Dendritic cell treated with granulocyte-macrophage colony-stimulating factor and Interleukin-4, amounts not matched to agents 40 ng/mL and 50 ng/mL, for 4 days (primary cell): ENCODE measurements around the gene NFU1.

Experiments
- H3K27ac Mint-ChIP-seq: one replicate; pipeline ENCODE4 v1.8.0; 2022; ENCODE audit warnings: mild to moderate bottlenecking, mixed read lengths
- H3K27me3 Mint-ChIP-seq: one replicate; pipeline ENCODE4 v1.8.0; 2022; ENCODE audit warnings: mild to moderate bottlenecking, mixed read lengths
- H3K36me3 Mint-ChIP-seq: one replicate; pipeline ENCODE4 v1.8.0; 2022; ENCODE audit warnings: low read depth, mixed read lengths
- H3K4me1 Mint-ChIP-seq: one replicate; pipeline ENCODE4 v1.8.0; 2022; ENCODE audit warnings: low read depth, mixed read lengths
- H3K4me3 Mint-ChIP-seq: one replicate; pipeline ENCODE4 v1.8.0; 2022; ENCODE audit warnings: mild to moderate bottlenecking, moderate library complexity, mixed read lengths
- H3K9me3 Mint-ChIP-seq: one replicate; pipeline ENCODE4 v1.8.0; 2022; ENCODE audit warnings: mixed read lengths
- intact Hi-C: fragments of 100-400 bp; cut with micrococcal nuclease; formaldehyde crosslinking; loops from one replicate; pipeline ENCODE4 v1.15.0; 2022

NFU1 gene

DNA sequence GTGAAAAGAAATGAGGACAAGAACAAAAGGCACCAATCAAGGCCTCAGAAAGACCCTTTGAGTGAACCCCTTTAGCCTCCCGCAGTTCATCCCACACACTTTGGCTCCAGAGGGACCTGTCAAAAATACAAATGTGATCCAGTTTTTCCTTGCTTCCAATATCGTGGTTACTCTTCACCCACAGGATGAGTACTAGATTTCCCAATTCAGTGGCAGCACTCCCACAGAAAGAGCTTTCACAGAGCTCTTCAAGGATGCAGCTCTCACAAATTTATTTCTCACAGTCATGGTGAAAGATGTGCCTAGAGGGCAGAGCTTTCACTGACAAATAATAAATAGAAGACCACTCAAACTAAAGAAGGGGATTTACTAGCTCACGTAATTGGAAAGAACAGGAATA, 47.2 kb downstream of the NFU1 start:
- intact Hi-C loops = loop anchor here (5.0 kb wide), 1 partner anchor 47 kb away; the partner anchor contains the start of gene NFU1
- no peak overlapping the region for H3K4me3 Mint-ChIP-seq
- no peaks in the 10 kb centered on the region for H3K9me3 Mint-ChIP-seq
- peaks cover 27% of the 10 kb centered on the region for H3K36me3 Mint-ChIP-seq
- H3K27ac Mint-ChIP-seq = peak overlapping the region; percentile 84
- H3K4me1 Mint-ChIP-seq = peaks cover 34% of the 10 kb centered on the region
- H3K27me3 Mint-ChIP-seq = no peaks in the 10 kb centered on the region

DNA sequence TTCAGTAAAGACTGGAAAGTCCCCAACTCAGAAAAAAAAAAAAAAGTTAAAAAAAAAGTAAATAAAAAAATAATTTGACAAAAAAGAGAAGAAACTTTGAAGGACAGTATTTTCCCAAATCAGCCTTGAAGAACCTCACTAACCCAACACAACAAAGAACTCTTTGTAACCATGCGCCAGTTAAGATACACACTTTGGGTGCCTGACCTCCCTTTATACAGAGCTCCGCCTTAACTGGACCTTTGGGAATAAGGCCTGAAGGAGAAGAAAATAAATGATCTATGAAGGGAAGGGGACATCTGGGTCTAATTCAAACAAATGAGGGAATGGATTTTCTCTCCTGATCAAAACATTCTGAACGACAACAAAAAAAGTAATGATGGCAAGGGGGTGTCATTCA, 48.0 kb downstream of the NFU1 start:
- H3K27me3 Mint-ChIP-seq = no peaks in the 10 kb centered on the region
- intact Hi-C loops = no loop called here
- H3K4me1 Mint-ChIP-seq = peaks cover 39% of the 10 kb centered on the region
- no peaks in the 10 kb centered on the region for H3K9me3 Mint-ChIP-seq
- H3K4me3 Mint-ChIP-seq = no peak overlapping the region
- H3K27ac Mint-ChIP-seq = no peak overlapping the region
- peaks cover 20% of the 10 kb centered on the region for H3K36me3 Mint-ChIP-seq

DNA sequence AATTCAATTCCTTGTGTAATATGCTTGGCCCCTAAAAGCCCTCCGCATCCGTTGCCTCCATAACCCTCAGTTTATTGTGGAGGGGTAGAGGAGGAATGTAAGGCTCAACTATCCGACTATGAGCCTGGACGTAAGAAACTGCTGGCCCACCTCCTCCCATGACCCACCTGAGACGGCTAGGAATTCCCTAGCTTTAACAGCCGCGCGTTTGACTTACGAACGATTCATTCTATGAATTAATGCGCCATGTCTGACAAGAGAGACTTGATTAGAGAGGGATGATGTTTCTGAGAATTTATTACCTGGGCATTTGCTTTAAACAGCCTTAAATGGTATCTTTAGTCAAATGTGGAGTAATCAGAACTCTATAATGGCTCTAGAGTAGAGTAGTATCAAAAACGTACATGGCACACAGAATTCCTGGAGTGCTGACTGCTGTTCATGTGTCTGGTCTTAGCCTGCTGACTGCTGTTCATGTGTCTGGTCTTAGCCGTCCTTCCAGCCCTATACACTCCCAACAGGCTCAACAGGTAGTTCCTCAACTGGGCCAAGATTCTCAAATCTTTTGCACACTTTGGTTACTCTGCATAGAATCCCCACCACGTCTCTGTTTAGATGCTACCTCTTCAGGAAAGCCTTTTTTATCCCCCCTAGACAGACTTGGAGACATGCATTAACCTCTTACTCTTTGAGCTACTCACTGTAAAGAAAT, 49.3 kb downstream of the NFU1 start:
- Mint-ChIP-seq H3K27ac (peak overlapping the region; percentile 89), H3K36me3 (peaks cover 13% of the 10 kb centered on the region), H3K4me1 (peaks cover 47% of the 10 kb centered on the region), H3K9me3 (no peaks in the 10 kb centered on the region), H3K27me3 (no peaks in the 10 kb centered on the region), H3K4me3 (peak overlapping the region; percentile 91)
- intact Hi-C loops = no loop called here

DNA sequence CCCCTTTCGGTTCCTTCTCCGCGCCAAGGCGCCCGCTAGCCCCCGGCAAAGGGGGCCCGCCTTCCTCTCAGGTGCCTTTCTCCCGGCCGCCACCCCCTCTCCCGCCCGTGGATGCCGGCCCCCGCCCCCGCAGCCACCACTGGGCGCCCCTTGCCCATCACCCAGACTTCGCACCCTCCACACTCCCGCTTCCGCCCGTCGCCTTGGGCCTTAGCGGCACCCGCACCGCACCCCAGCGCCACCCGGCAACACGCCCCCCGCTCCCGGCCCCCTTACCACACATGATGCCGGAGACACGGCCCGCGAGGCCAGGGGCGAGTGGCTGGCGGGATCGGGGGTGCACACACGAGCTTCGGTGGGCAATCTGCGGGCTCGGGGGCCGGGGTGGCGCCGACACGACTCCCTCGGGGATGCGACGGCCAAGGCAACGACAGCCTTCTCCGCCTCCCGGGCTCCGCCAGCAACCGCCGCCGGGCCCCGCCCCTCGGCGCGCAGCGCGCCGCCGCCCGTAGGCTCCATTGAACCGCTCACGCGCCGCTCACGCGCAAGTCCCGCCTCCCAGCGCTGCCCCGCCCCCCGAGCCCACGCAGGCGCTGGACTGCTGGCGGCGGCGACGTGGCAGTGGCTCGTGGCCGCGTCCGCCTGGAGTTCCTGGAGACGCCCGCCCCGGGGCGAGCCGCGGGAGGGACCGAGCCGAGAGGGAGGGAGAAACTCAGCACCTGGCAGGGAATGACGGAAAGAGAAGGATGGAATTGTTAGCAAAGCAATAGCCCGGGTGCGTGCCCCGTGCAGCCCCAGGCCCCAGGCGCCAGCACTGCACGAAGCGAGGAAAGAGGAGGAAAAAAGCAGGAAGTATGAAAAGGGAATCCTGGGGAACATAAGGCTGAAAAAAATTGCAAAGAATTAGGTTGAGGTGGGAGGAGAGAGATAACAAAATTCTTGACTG, 50.2 kb downstream of the NFU1 start, which contains the start of gene GFPT1:
Gene GFPT1 (minus strand): TSS at position 439 of the 946 bp plus-strand sequence. CDS start 156 bp downstream, at position 283.
- Mint-ChIP-seq H3K27me3 (no peaks in the 10 kb centered on the region), H3K4me3 (peak within 1 kb of the TSS; percentile 91), H3K27ac (peak within 1 kb of the TSS; percentile 89), H3K4me1 (peaks cover 56% of the 10 kb centered on the region), H3K9me3 (no peaks in the 10 kb centered on the region), H3K36me3 (peaks cover 22% of the 10 kb centered on the region)
- intact Hi-C loops = no loop called here

DNA sequence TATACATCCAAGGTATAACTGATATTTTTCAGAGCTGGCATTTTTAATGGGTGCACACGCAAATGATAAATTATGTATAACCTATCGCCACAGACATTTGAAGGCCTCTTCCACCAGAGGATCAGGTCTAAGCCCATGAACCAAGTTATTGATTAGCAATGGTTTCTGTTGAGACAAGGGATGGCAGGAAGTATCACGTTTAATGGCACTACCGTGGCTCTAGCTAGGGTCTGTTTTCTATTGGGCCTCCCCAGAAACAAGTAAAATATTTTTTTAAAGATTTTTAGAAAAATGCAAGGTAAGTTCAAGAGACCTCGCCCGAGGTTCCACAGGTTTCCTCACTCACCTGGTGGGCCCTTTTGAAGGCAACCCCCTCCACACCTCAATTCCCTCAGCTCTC, 50.9 kb downstream of the NFU1 start:
- H3K9me3 Mint-ChIP-seq = no peaks in the 10 kb centered on the region
- peak overlapping the region; percentile 89 for H3K27ac Mint-ChIP-seq

DNA sequence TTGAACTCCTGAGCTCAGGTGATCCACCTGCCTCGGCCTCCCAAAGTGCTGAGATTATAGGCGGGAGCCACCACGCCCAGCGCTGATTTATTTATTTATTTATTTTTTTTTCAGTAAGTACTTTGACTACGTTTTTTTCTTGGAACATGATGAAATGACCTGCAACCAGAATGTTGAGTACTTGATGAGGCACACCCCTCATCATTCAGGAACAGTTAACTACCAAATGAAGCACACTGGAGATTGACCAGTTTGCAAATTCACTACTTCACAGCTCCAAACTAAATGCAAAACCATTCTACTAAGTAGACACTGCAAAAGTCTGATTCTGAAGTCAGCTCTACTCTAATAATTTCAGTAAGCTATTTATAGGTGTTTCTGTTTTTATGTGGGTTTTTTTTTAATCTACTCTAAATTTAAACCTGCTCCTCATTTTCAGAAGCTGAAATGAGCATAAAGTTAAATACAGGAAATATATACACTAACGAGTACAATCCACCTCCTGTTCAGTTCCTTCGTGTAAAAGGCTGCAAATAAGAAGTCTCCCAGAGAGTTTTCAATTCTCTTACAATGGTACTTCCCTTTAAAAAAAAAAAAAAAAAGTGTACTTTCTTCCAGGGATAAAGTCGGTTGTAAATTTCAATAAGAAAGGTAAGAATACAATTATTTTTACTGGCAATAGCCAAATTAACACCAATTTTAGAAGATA, 51.6 kb downstream of the NFU1 start:
- H3K36me3 Mint-ChIP-seq = peaks cover 22% of the 10 kb centered on the region
- no peaks in the 10 kb centered on the region for H3K9me3 Mint-ChIP-seq

More for the DNA sequence above, 50.9 kb downstream of the NFU1 start:
- intact Hi-C loops = no loop called here
- H3K4me1 Mint-ChIP-seq = peaks cover 60% of the 10 kb centered on the region
- peaks cover 22% of the 10 kb centered on the region for H3K36me3 Mint-ChIP-seq
- H3K27me3 Mint-ChIP-seq = no peaks in the 10 kb centered on the region
- peak overlapping the region; percentile 91 for H3K4me3 Mint-ChIP-seq

DNA sequence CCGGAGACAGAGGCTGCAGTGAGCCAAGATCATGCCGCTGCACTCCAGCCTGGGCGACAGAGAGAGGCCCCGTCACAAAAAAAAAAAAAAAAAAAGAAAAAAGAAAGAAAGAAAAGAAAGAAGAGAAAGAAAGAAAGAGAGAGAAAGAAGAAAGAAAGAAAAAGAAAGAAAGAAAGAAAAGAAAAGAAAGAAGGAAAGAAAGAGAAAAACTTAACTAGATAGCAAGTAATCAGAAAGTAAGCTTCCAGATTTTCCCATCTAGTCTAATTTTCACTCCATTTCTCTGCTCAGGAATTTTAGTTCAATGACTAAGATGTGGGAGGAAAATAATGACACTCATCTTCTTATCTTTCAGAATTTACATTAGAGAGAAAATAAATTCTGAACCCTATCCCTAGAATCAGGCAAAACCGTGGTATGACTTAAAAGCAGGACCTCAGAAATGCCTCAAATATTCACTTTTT, 52.6 kb downstream of the NFU1 start:
- Mint-ChIP-seq H3K9me3 (no peaks in the 10 kb centered on the region), H3K4me1 (peaks cover 59% of the 10 kb centered on the region), H3K27me3 (no peaks in the 10 kb centered on the region), H3K36me3 (peaks cover 22% of the 10 kb centered on the region), H3K27ac (no peak overlapping the region), H3K4me3 (no peak overlapping the region)
- intact Hi-C loops = no loop called here

More for the DNA sequence above, 51.6 kb downstream of the NFU1 start:
- intact Hi-C loops = no loop called here
- peak overlapping the region; percentile 89 for H3K27ac Mint-ChIP-seq
- H3K4me3 Mint-ChIP-seq = peak overlapping the region; percentile 91
- no peaks in the 10 kb centered on the region for H3K27me3 Mint-ChIP-seq
- H3K4me1 Mint-ChIP-seq = peaks cover 63% of the 10 kb centered on the region

DNA sequence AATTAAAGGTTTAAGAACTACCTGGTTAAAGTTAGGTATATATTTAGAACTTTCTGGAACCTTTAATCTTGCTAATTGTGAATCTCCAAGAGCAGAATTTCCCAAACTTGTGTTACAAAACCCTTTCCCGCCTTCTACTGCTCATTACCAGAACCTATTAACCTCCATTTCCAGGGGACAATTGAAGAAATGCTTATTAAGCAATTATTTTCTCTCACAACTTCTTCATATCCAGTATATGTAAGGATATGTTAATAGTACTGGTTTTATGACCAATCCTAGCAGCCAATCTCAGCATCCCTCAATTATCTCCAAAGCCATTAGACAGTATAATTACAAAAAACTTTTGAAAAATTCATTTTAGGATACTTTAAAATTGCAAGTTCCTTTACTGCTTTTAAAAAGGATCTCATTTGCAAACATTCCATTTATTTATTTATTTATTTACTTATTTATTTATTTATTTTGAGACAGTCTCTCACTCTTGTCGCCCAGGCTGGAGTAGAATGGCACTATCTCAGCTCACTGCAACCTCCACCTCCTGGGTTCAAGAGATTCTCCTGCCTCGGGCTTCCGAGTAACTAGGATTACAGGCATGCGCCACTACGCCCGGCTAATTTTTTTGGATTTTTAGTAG, 53.9 kb downstream of the NFU1 start:
- Mint-ChIP-seq H3K36me3 (peaks cover 22% of the 10 kb centered on the region), H3K27me3 (no peaks in the 10 kb centered on the region), H3K27ac (no peak overlapping the region), H3K4me1 (peaks cover 58% of the 10 kb centered on the region), H3K9me3 (no peaks in the 10 kb centered on the region), H3K4me3 (no peak overlapping the region)
- intact Hi-C loops = no loop called here

DNA sequence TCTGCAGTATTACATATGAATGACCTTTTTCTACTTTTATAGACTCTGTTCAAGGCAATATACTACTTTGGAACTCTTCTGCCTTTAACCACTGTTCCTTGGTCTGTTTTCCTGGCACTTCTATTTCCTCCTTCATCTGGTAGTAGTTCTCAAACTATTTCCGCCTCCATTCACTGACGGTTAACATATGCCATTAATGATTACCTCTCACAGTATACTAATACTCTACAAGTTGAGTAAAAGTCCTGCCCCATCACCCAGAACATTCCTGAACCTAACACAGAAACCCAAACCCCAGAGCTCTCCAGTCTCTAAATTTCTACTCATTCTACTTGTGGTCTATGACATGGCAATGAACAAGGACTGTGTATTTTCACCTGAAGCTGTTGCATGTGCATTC, 54.7 kb downstream of the NFU1 start:
- Mint-ChIP-seq H3K4me3 (no peak overlapping the region), H3K9me3 (no peaks in the 10 kb centered on the region), H3K27me3 (no peaks in the 10 kb centered on the region), H3K36me3 (peaks cover 22% of the 10 kb centered on the region), H3K4me1 (peaks cover 53% of the 10 kb centered on the region), H3K27ac (peak overlapping the region; percentile 6)
- intact Hi-C loops = no loop called here

DNA sequence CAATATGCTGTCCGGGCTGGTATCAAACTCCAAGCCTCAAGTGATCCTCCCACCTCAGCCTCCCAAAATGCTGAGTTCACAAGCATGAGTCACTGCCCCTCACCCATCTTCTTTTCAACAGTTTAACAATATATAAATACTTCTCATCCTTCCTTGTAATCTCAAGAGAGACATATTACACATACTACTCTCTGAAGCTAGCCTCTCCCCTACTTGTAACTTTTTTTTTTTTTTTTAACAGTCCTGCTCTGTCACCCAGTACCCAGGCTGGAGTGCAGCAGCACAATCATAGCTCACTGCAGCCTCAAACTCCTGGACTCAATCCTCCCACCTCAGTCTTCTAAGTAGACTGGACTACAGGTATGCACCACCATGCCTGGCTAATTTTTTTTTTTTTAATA, 55.9 kb downstream of the NFU1 start:
- intact Hi-C loops = no loop called here
- Mint-ChIP-seq H3K9me3 (no peaks in the 10 kb centered on the region), H3K36me3 (peaks cover 11% of the 10 kb centered on the region), H3K27ac (peak overlapping the region; percentile 37), H3K4me1 (peaks cover 48% of the 10 kb centered on the region), H3K27me3 (no peaks in the 10 kb centered on the region), H3K4me3 (no peak overlapping the region)

DNA sequence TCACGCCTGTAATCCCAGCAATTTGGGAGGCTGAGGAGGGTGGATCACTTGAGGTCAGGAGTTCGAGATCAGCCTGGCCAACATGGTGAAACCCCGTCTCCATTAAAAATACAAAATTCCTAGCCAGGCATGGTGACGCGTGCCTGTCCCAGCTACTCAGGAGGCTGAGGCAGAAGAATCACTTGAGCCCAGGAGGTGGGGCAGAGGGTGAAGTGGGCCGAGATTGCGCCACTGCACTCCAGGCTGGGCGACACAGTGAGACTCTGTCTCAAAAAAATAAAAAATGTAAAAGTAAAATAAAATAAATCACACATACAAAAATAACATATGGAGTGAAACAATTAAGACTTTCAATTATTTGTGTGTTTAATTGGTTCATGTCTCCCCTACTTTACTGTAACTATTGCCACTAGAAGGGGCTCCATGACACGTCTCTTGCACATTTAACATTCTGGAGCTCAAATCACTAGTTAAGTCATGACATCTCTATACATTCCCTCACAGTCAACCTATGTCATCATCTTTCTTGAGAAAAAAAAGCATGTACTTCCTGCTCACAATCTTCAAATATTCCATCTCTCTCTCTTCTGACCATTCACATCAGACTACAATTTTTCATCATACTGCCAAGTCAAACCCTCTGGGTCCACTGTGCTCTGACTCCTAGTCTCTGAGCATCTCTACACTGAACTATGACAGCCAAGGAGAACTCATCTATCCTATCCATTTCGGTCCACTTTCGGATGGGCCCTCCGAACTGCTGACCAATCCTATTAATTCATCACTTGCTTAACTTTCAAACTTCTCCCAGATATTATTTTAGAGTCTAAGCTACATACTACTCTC, 56.9 kb downstream of the NFU1 start:
- intact Hi-C loops = no loop called here
- Mint-ChIP-seq H3K27ac (peak overlapping the region; percentile 37), H3K9me3 (no peaks in the 10 kb centered on the region), H3K36me3 (peaks cover 16% of the 10 kb centered on the region), H3K4me1 (peaks cover 52% of the 10 kb centered on the region), H3K27me3 (no peaks in the 10 kb centered on the region), H3K4me3 (no peak overlapping the region)

DNA sequence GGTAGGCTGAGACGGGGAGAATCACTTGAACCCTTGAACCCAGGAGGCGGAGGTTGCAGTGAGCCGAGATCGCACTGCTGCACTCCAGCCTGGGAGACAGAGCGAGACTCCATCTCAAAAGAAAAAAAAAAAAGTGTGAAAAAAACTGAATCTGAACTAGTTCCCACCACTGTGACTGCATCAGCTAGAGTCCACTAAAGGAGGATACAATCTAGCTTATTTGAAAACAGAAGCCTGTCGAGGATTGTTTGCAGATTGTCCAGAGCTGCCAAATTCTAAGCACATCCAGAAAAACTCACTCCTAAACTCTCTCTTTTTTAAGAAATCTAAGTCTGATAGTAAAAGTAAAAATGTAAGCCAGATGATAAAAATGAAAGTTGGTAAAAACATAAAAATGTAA, 60.8 kb downstream of the NFU1 start:
- H3K27me3 Mint-ChIP-seq = no peaks in the 10 kb centered on the region
- peaks cover 34% of the 10 kb centered on the region for H3K4me1 Mint-ChIP-seq
- intact Hi-C loops = no loop called here
- no peaks in the 10 kb centered on the region for H3K9me3 Mint-ChIP-seq
- no peak overlapping the region for H3K4me3 Mint-ChIP-seq
- no peak overlapping the region for H3K27ac Mint-ChIP-seq
- H3K36me3 Mint-ChIP-seq = peaks cover 27% of the 10 kb centered on the region
